Measurements from ENCODE around the gene OR1L6.

DNA sequence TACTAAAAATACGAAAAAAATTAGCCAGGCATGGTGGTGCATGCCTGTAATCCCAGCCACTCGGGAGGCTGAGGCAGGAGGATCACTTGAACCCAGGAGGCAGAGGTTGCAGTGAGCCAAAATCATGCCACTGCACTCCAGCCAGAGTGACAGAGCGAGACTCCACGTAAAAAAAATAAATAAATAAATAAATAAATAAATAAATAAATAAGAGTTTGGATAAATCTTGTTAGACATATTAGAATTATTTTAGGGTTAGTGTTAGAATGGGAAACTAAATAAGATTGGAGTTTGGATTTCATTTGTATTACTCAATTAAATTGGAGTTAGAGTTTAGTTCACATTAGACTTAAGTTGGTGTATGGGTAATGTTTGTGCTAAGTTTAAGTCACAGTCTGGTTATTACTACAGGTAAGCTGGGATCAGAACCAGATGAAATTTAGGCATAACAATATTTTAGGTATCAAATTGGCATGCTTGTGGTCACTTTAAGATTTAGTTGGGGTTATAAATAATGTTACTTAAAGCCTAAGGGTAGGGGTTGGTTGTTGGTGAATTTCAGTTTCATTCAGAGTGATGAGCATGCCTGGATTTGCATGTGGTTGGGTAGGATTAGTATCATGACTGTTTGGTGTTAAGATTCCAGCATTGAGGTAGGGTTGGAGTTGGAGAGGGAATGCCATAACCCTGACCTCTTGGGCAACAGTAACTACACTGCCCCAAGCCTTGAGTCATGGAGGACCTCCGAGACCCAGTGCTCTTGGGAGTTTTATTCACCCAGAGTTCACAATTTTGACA, 50.0 kb downstream of the OR1L6 start:
- TF ChIP-seq SMAD4 (CRISPR knock-in tag; conservative IDR thresholded peaks at IDR 0.05) (no peak), NFIC (IDR thresholded peaks at IDR 0.05) (no peak), SMC3 (conservative IDR thresholded peaks at IDR 0.05; ENCODE audit: insufficient read depth, low read depth, low read length) (no peak), ELF2 (CRISPR knock-in tag; IDR thresholded peaks at IDR 0.05) (no peak), ZNF197 (CRISPR knock-in tag; IDR thresholded peaks at IDR 0.05; ENCODE audit: low read depth) (no peak)
- TF ChIP-seq, protein P1, sequence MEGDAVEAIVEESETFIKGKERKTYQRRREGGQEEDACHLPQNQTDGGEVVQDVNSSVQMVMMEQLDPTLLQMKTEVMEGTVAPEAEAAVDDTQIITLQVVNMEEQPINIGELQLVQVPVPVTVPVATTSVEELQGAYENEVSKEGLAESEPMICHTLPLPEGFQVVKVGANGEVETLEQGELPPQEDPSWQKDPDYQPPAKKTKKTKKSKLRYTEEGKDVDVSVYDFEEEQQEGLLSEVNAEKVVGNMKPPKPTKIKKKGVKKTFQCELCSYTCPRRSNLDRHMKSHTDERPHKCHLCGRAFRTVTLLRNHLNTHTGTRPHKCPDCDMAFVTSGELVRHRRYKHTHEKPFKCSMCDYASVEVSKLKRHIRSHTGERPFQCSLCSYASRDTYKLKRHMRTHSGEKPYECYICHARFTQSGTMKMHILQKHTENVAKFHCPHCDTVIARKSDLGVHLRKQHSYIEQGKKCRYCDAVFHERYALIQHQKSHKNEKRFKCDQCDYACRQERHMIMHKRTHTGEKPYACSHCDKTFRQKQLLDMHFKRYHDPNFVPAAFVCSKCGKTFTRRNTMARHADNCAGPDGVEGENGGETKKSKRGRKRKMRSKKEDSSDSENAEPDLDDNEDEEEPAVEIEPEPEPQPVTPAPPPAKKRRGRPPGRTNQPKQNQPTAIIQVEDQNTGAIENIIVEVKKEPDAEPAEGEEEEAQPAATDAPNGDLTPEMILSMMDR (IDR thresholded peaks at IDR 0.05 in 2 of 3, conservative IDR thresholded peaks at IDR 0.05 in 1 of 3; ENCODE audit: insufficient read depth in 2 of 3, low read depth in 1 of 3, low read length in 3 of 3): no peak

Data from K562 (cell line).